GM19239 (cell line): ENCODE results near the gene C10orf120.

Experiments
- DNase-seq: peaks from one replicate; pipeline ENCODE4 v3.0.0; 2011; ENCODE audit warnings: low spot score; ENCODE audit not compliant: insufficient read length
- FAIRE-seq: peaks from 2 replicates; lab custom pipeline; 2011; peaks lifted over from hg19 to GRCh38; lab: Jason Lieb, UNC

C10orf120 gene

DNA sequence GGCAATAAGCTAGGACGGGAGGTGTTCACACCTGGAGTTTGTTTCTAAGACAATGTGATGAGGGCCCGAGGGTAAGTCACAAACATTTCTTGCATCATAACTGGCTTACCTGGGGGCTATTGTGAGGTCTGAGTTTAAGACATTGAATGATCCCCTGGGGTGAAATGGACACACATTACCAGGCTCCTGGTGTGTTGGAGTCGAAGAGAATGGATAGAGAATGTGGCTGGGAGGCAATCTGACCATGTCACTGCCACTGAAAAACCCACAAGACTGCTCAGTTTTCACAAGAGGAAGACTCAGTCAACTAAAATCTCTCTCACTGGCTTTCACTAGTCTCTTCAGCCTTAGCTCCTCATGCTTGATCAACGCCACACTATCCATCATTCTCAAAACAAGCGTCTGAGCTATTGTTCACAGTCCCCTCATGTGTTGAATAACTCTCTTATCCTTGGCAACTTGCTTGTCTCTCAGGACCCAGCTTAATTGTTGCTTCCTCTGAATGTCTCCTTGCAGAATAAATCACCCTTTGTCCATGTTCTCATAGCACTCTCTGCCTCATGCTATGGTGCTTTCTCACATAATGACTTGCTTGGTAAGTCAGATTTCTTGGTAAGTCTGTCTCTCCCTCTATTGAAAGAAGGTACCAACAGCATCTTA lies at the start of gene C10orf120:
C10orf120 (minus strand) TSS at position 51 of the 660 bp plus-strand sequence. CDS start 56 bp downstream, outside the sequence.
- DNase-seq = no peak
- no peak for FAIRE-seq

- no peak for DNase-seq
- FAIRE-seq = no peak
These were observed 48.9 kb upstream of the C10orf120 start for GRCh38 chr10:122748496-122748895.

DNA sequence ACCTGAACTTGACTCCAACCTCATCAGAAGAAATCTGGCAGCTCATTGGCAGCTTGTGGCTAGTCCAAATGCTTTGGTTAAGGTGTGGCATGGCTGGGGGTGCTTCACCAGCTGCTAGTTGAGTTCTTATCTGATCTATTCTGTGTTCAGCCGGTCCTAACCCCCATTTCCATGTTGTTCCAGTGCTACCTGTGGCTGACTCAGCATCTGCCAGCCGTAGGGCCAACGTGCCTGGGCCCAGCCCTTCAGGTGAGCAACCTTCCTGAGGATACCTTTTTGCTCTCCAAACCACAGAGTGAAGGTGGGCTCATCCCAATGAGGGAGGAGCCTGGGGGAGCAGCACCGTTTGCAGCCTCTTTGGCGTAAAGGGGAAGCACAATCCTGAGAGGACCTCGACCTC lies 46.8 kb upstream of the C10orf120 start:
- FAIRE-seq = no peak
- DNase-seq = no peak

DNA sequence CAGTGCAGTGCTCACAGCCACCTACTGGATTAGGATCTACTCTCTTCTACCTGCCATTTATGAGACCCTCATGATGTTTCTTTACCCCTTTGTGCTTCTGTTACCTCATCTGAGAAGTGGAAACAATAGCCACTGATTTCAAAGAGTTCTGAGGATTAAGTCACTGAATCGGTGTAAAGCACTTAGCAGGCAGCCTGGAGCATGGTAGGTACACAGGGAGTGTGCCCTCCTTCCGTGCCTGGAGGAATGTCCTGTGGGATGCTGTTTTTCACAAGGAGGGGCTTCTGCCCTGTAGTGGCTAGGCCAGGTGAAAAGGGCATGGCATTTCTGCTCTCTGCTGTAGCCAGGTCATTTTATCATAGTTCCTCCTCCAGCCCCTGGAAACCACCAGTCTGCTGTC lies 44.6 kb upstream of the C10orf120 start:
- FAIRE-seq (no peak), DNase-seq (no peak)

GRCh38 chr10:122740640-122741039 lies 41.0 kb upstream of the C10orf120 start:
- DNase-seq (no peak), FAIRE-seq (no peak)

GRCh38 chr10:122738031-122738430 lies 38.4 kb upstream of the C10orf120 start:
- no peak for DNase-seq
- no peak for FAIRE-seq

GRCh38 chr10:122733931-122734665 lies 34.5 kb upstream of the C10orf120 start:
- DNase-seq (no peak), FAIRE-seq (no peak)

- DNase-seq (no peak), FAIRE-seq (no peak)
These were observed 33.8 kb upstream of the C10orf120 start for GRCh38 chr10:122733443-122733842.

GRCh38 chr10:122730238-122730637 lies 30.6 kb upstream of the C10orf120 start:
- FAIRE-seq = no peak
- DNase-seq = no peak

DNA sequence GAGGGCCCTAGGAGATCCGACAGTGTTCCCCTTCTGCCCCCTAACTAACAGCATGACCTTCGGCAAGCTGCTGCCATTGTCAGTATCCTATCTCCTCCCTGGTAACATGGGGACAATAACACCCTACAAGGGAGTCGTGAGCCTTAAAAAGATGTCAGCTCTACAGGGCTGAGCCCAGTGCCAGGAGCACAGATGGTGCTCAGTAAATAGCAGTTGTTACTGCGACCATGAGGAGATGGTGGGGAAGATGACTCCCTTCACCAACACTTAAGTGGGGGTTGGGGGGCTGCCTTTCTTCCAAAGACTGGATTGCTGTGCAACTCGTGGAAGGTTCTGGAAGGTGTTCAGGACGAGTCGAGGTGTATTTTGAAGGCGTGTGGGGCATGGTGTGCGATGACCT lies 29.5 kb upstream of the C10orf120 start:
- FAIRE-seq (no peak), DNase-seq (no peak)

DNA sequence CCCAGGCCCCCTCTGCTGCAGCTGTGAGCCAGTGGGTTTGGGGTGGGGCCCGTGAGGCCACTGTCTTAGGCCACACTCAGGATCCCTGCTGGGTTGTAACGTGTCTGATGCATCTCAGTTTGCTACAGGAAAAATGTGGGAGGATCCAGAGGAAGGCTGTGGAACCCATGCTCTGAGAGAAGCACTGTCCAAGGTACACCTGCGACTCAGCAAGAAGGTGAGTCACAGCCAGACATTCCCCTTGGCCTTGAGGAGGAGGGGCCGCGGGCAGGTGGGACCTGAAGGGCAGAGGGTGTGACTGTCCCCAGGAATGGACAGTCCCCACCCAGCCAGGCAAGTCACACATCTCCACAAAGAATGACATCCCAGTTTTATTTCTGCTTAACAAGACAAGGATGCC lies 27.8 kb upstream of the C10orf120 start:
- no peak for DNase-seq
- FAIRE-seq = no peak

GRCh38 chr10:122725768-122726167 lies 26.1 kb upstream of the C10orf120 start:
- DNase-seq = no peak
- FAIRE-seq = no peak

GRCh38 chr10:122725006-122725405 lies 25.4 kb upstream of the C10orf120 start:
- DNase-seq (no peak), FAIRE-seq (no peak)

DNA sequence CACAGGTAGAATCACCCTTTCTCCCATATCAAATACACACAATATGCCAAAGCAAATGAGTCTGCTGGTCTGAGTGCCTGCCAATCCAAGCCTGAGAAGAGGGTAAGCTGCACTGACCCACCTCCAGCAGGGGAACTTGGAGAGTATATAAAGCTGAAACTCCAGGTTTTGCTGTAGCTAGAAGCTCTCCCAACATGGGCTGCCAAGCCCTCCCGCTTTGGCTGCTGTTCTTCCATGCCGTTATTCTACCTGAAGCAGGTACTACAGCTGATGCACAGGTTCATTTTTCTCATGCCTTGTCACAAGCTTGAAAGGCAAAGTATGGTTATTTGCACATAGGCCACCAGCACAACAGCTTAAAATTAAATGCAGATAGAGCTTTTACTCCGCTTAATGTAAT lies 21.5 kb upstream of the C10orf120 start:
- FAIRE-seq (no peak), DNase-seq (no peak)

- no peak for DNase-seq
- no peak for FAIRE-seq
These were observed 16.4 kb upstream of the C10orf120 start for GRCh38 chr10:122716025-122716424.

GRCh38 chr10:122715576-122715975 lies 15.9 kb upstream of the C10orf120 start:
- FAIRE-seq (no peak), DNase-seq (no peak)

DNA sequence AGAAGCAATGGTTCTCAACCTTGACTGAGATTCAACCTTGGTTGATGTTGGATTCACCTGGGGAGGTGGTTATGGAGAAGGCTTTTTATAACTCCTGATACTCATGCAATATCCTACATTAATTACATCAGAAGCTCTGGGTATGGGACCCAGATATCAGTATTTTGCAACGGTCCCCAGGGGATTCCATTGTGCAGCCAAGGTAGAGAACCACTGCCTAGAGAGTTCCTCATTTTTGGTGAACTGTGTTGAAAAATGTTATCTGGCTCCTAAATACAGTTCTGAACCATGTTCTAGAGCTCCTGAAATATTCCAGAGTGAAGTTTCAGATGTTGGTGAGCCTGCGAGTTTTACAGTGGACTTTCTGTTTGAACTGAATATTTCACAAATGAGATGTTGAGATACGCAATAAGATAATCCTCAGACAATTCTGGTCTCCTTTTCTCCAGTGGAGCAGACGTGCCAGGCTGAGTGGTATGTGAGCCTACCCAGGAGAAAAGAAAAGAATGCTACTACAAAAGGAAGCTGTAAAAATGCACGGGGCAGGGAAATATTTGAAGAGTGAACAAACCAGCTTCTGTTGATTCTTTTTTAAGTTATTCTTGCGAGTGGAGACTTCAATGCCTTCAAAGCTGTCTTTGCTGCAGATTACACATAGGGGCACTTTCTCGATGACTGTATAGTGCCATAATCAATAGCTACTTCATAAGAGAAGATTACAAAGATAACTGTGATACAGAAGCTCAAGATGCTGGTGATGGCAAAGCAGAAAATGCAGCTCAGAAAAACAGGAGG lies 13.6 kb upstream of the C10orf120 start:
- no peak for FAIRE-seq
- DNase-seq = no peak

DNA sequence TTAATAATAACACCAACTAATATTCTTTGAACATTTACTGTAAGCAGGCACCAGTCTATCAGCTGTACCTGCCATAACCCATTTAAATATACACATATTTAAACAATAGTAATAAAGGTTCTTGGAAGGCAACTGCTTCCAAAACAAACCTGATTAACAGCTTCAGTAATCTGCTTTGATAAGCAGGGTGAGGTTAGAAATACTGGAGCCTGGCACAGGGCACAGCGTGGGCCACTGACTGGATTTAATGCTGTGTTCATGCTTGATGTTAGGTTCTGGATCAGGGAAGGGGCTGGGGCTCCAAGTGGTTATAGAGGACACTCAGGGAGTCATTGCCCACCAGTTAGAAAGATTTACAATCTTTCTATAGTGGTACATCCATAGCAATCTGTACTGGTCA lies 10.9 kb upstream of the C10orf120 start:
- DNase-seq (no peak), FAIRE-seq (no peak)

DNA sequence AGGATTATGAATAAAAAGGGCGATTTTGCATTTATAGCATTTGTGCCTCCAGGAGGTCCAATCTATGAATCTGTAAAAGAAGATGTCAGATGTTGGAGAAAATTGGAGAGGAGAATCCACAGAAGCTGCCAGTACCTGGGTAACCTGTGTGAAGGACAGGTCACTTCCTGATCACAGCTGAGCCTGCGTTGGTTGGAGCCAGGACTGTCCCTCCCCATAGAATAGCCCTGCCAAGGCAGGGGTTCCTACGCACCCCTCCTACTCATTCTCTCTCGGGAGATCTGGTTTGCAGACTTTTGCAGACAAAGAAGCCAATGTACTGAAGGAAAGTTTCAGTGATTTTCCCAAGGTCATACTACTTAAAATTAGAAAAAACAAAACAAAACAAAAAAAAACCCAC lies 10.3 kb upstream of the C10orf120 start:
- FAIRE-seq = no peak

GRCh38 chr10:122707535-122707934 lies 7.9 kb upstream of the C10orf120 start:
- DNase-seq (no peak), FAIRE-seq (no peak)

More for the DNA sequence above, 10.3 kb upstream of the C10orf120 start:
- DNase-seq = no peak

DNA sequence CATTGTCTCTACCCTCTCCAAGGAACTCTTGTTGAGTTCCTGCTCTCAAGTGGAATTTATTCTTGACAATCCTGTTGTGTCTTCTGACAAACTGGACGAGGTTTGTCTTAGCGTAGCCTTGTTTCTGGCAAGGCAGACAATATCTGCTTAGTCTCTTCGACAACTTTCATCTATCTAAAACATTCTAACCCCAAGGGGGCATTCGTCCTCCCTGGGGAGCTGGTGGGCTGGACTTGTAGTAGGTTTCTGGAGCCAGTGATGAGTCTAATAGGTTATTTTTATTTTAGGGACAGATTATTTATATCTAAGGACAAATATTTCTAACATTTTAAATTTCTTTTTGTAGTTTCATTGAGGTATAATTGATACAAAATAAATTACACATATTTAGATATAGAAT lies 7.3 kb upstream of the C10orf120 start:
- FAIRE-seq (no peak), DNase-seq (no peak)
